Vagina (tissue), 2 donors: ENCODE results near the gene NPC1.

Experiments
- CTCF ChIP-seq, 3 experiments: fragments of 450-650 bp in 2 of 3; fragments of 200-600 bp in 1 of 3; sonication (generic) in 1 of 3; IDR thresholded peaks; one replicate each; pipeline ENCODE4 v1.5.1; 2017 to 2019; ENCODE audit warnings: antibody characterized with exemption in 3 of 3, mild to moderate bottlenecking in 2 of 3, moderate library complexity in 2 of 3
- POLR2A ChIP-seq, 2 donors: fragments of 450-650 bp; IDR thresholded peaks; one replicate each; pipeline ENCODE4 v1.6.1; 2017; ENCODE audit warnings: antibody characterized with exemption in 2 of 2, mild to moderate bottlenecking in 2 of 2, moderate library complexity in 2 of 2
- POLR2AphosphoS5 ChIP-seq, 2 donors: sonication (generic); formaldehyde crosslinking; IDR thresholded peaks; one replicate each; pipeline ENCODE4 v1.9.0; 2017; ENCODE audit warnings: antibody characterized with exemption in 2 of 2, mild to moderate bottlenecking in 2 of 2, low read depth in 1 of 2; ENCODE audit not compliant: insufficient read depth in 1 of 2

GRCh38 chr18:23502516-23503037, 83.7 kb downstream of the NPC1 start:
- TF ChIP-seq POLR2A (IDR thresholded peaks at IDR 0.05) = no peak
- TF ChIP-seq CTCF (IDR thresholded peaks at IDR 0.05) = no peak
- TF ChIP-seq POLR2AphosphoS5 (IDR thresholded peaks at IDR 0.05; ENCODE audit: insufficient read depth in 1 of 2, low read depth in 1 of 2) = no peak
